ENCODE data around the gene EPHB6.
A peak's percentile ranks its signal among the peaks of the same experiment; 100 is the strongest.

The EPHB6 gene

DNA sequence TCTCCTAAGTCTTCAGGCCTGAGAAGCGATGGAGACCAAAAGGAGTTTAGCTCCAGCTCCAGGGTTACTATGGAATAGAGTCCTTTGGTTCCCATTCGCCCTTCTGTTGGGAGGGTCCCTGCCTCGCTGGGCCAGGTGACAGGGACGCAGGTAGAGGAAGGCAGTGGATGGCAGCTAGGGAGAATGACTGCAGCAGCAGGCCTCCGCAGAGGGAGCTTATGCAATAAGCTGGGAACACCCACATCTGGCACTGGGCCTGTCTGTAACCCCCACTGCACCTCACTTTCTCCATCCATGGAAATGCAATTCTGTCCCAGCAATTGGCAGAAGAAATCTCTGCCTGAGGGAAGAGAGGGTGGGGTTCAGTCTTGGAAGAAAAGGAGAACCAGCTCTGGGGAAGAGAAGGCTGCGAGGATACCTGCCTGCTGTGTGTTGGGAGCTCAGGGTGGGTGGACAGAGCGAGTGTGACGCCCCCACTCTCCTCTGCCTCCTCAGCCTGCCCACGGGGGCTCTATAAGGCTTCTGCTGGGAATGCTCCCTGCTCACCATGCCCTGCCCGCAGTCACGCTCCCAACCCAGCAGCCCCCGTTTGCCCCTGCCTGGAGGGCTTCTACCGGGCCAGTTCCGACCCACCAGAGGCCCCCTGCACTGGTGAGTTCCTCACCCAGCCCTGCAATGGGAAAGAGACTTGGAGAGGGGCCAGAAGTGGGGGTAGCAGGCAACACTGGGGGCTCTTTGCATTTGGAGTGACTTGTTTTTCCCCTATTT, 10.3 kb downstream of the EPHB6 start:
- POLR2A ChIA-PET, result no interaction called here
- CTCF ChIA-PET, result interaction anchor here (1.2 to 2.3 kb wide), 8 partner anchors 10 to 350 kb away, joined by 3 to 15 read pairs (median 6); no protein-coding TSS in a partner anchor
- H3K4me3 ChIP-seq (ENCODE audit: low read depth, low read length), result no peak overlapping the region
- TF ChIP-seq, protein P1, sequence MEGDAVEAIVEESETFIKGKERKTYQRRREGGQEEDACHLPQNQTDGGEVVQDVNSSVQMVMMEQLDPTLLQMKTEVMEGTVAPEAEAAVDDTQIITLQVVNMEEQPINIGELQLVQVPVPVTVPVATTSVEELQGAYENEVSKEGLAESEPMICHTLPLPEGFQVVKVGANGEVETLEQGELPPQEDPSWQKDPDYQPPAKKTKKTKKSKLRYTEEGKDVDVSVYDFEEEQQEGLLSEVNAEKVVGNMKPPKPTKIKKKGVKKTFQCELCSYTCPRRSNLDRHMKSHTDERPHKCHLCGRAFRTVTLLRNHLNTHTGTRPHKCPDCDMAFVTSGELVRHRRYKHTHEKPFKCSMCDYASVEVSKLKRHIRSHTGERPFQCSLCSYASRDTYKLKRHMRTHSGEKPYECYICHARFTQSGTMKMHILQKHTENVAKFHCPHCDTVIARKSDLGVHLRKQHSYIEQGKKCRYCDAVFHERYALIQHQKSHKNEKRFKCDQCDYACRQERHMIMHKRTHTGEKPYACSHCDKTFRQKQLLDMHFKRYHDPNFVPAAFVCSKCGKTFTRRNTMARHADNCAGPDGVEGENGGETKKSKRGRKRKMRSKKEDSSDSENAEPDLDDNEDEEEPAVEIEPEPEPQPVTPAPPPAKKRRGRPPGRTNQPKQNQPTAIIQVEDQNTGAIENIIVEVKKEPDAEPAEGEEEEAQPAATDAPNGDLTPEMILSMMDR (IDR thresholded peaks at IDR 0.05; ENCODE audit: insufficient read depth, low read length, missing control alignments), result no peak
- no peak for DNase-seq (ENCODE audit: low read depth, low spot score)

DNA sequence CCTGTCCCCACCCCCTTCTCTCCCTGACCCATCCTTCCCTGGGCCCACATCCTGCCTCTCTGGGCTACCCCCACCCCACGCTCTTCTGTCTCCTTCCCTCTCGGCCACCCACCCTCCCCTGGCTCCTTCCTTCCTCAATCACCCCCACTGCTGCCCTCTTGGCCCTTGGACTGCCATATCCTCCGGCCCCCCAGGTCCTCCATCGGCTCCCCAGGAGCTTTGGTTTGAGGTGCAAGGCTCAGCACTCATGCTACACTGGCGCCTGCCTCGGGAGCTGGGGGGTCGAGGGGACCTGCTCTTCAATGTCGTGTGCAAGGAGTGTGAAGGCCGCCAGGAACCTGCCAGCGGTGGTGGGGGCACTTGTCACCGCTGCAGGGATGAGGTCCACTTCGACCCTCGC, 10.9 kb downstream of the EPHB6 start:
- ChIA-PET CTCF (interaction anchor here (0.6 to 2.3 kb wide), 20 partner anchors 9 to 379 kb away, joined by 3 to 15 read pairs (median 4); partner anchors contain the start of genes EPHB6 and TRPV5), POLR2A (no interaction called here)
- no peak for DNase-seq (ENCODE audit: low read depth, low spot score)
- no peak overlapping the region for H3K4me3 ChIP-seq (ENCODE audit: low read depth, low read length)
- TF ChIP-seq, protein P1 (IDR thresholded peaks at IDR 0.05; ENCODE audit: insufficient read depth, low read length, missing control alignments), result no peak

DNA sequence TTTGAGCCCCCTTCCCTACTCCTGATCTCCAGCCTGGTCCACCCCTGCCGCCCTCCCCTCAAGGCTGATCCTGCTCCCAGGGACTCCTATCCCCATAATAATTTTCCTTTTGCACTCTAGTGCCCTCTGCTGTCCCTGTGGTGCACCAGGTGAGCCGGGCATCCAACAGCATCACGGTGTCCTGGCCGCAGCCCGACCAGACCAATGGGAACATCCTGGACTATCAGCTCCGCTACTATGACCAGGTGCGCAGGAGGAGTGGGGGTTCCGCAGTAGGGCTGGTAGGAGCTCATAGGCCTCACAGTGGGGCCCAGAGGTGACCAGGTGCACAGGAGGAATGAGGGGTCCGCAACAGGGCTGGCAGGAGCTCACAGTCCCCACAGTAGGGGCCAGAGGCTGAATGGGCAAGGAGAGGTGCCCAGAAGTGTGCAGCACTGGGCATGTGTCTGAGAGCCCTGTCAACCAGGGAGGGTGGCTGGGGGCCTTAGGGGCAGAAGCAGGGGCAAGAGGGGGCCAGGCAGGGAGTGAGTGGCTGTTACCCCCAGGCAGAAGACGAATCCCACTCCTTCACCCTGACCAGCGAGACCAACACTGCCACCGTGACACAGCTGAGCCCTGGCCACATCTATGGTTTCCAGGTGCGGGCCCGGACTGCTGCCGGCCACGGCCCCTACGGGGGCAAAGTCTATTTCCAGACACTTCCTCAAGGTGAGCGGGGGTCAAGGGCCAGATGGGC, 11.7 kb downstream of the EPHB6 start:
- CTCF ChIA-PET, result interaction anchor here (0.6 to 2.3 kb wide), 21 partner anchors 8 to 380 kb away, joined by 3 to 15 read pairs (median 5); partner anchors contain the start of genes EPHB6 and TRPV5
- DNase-seq (ENCODE audit: low read depth, low spot score), result no peak
- H3K4me3 ChIP-seq (ENCODE audit: low read depth, low read length), result no peak overlapping the region
- TF ChIP-seq, protein P1 (IDR thresholded peaks at IDR 0.05; ENCODE audit: insufficient read depth, low read length, missing control alignments), result peak; percentile 62
- POLR2A ChIA-PET, result no interaction called here

DNA sequence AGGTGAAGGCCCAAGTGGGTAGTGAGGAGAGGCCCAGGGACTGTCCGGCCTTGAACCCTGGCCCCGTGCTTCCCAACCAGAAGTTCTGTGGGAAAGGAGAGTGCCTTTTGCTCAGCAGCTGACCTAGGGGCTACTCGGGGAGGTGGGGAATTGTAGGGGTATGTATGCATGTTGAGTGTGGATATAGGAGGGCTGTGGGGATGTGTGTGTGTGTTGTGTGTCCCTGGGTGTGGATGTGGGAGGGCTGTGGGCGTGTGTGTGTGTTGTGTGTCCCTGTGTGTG, 12.2 kb downstream of the EPHB6 start:
- H3K4me3 ChIP-seq (ENCODE audit: low read depth, low read length), result no peak overlapping the region
- TF ChIP-seq, protein P1 (IDR thresholded peaks at IDR 0.05; ENCODE audit: insufficient read depth, low read length, missing control alignments), result no peak
- no peak for DNase-seq (ENCODE audit: low read depth, low spot score)
- POLR2A ChIA-PET, result no interaction called here
- CTCF ChIA-PET, result interaction anchor here (1.1 to 2.3 kb wide), 11 partner anchors 9 to 349 kb away, joined by 3 to 15 read pairs (median 7); partner anchors contain the start of gene EPHB6

DNA sequence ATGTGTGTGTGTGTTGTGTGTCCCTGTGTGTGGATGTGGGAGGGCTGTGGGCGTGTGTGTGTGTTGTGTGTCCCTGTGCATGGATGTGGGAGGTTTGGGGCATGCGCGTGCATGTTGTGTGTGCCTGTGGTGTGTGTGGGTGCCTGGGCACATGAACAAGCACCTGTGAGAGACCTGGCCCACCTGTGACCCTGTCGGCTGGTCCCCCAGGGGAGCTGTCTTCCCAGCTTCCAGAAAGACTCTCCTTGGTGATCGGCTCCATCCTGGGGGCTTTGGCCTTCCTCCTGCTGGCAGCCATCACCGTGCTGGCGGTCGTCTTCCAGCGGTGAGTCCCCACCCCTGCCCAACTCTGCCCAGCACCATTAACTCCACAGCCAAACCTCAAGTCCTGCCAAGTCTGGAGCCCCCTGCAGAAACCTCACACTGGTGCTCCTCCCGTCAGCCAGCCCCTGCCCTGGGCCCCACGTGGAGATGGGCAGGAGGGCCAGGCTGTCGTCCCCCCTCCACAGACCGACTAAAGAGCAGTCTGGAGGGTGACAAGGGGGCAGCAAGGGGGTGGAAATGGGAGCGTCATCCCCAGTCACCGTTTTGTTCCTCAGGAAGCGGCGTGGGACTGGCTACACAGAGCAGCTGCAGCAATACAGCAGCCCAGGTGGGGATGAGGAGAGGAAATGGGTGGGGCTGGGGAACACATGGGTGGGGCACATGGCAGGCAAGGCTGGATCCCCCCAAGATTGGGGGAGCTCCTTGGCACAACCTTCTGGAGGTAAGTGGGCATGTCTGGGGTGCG, 12.7 kb downstream of the EPHB6 start:
- DNase-seq (ENCODE audit: low read depth, low spot score), result no peak
- ChIA-PET CTCF (interaction anchor here (1.5 to 2.0 kb wide), 4 partner anchors 9 to 332 kb away, joined by 5 to 12 read pairs (median 8); partner anchors contain the start of gene EPHB6), POLR2A (no interaction called here)
- no peak overlapping the region for H3K4me3 ChIP-seq (ENCODE audit: low read depth, low read length)
- TF ChIP-seq, protein P1 (IDR thresholded peaks at IDR 0.05; ENCODE audit: insufficient read depth, low read length, missing control alignments), result no peak
